Lower leg skin (tissue), 3 donors: Measurements from ENCODE around the gene REG4.

ENCODE experiments used
- CTCF ChIP-seq, 3 donors: fragments of 450-650 bp; IDR thresholded peaks; one replicate each; pipeline ENCODE4 v1.5.1; 2016; ENCODE audit warnings: antibody characterized with exemption in 3 of 3, mild to moderate bottlenecking in 3 of 3, moderate library complexity in 2 of 3
- POLR2A ChIP-seq, 2 donors: fragments of 450-650 bp; IDR thresholded peaks; one replicate each; pipeline ENCODE4 v1.6.1; 2016 to 2017; ENCODE audit warnings: antibody characterized with exemption in 2 of 2, mild to moderate bottlenecking in 1 of 2, moderate library complexity in 1 of 2

- no peak for TF ChIP-seq CTCF (IDR thresholded peaks at IDR 0.05)
- TF ChIP-seq POLR2A (IDR thresholded peaks at IDR 0.05) = no peak
Observed at GRCh38 chr1:119805247-119805646, 6.0 kb downstream of the REG4 start.
